A549 (cell line): ENCODE data around the gene MEF2B. TPM values are rescaled to one million over a fixed set of nuclear protein-coding genes. Genes with fewer than 3 reads are reported as not detected.

Experiments
- ATAC-seq, 2 experiments: fragments of 200-7000 bp in 1 of 2; fragments of >200 bp in 1 of 2; cut with Nextera tagmentation in 1 of 2; cut with Tn5 transposase in 1 of 2; 3 replicates each; pipeline versions ENCODE4 v1.8.0 to v1.9.1; 2018 to 2020; ENCODE audit warnings: mild to moderate bottlenecking in 1 of 2, moderate library complexity in 1 of 2
- CTCF ChIA-PET: fragments of 300-600 bp; sonication (Branson Sonifier 250); formaldehyde crosslinking; extraction: SDS; loops from one replicate; lab custom pipeline; 2021; ENCODE audit warnings: antibody characterized with exemption, inconsistent platforms; lab: Yijun Ruan, JAX
- POLR2A ChIA-PET: fragments of 350-600 bp; formaldehyde crosslinking; extraction: SDS; loops from one replicate; lab custom pipeline; 2021; ENCODE audit warnings: antibody characterized with exemption, inconsistent platforms; lab: Yijun Ruan, JAX
- DNase-seq, 2 experiments: peaks; one replicate each; pipeline versions ENCODE4 v3.0.0 to v3.0.0-alpha.2; 2011 to 2016; ENCODE audit warnings: low read depth in 1 of 2, low spot score in 1 of 2
- FAIRE-seq: peaks from 2 replicates; lab custom pipeline; 2011; peaks lifted over from hg19 to GRCh38; lab: Jason Lieb, UNC
- H3K27ac ChIP-seq, 2 experiments: fragments of >200 bp; sonication (Bioruptor Twin); formaldehyde crosslinking; 3 replicates each; pipeline ENCODE4 v1.5.1; 2016 to 2017
- H3K4me1 ChIP-seq: fragments of >200 bp; sonication (Bioruptor Twin); formaldehyde crosslinking; 3 replicates; pipeline ENCODE4 v1.6.1; 2016
- H3K4me2 ChIP-seq: fragments of >200 bp; sonication (Bioruptor Twin); formaldehyde crosslinking; 3 replicates; pipeline ENCODE4 v1.6.1; 2016
- H3K4me3 ChIP-seq: fragments of >200 bp; sonication (Bioruptor Twin); formaldehyde crosslinking; 3 replicates; pipeline ENCODE4 v1.5.1; 2016
- H3K9me3 ChIP-seq: fragments of >200 bp; sonication (Bioruptor Twin); formaldehyde crosslinking; 3 replicates; pipeline ENCODE4 v1.6.1; 2016
- ATOH8 ChIP-seq: fragments of 250-450 bp; sonication (Bioruptor Pico); IDR thresholded peaks from 2 replicates; pipeline ENCODE4 v1.5.0; 2020; ENCODE audit warnings: low read depth, mild to moderate bottlenecking, moderate library complexity
- BCL3 ChIP-seq: fragments of >200 bp; sonication (Bioruptor Twin); formaldehyde crosslinking; IDR thresholded peaks from 3 replicates; pipeline ENCODE4 v1.6.1; 2016
- CTCF ChIP-seq: fragments of >200 bp; sonication (Bioruptor Twin); formaldehyde crosslinking; IDR thresholded peaks from 3 replicates; pipeline ENCODE4 v1.5.1; 2016
- E2F6 ChIP-seq: IDR thresholded peaks from 2 replicates; pipeline ENCODE4 v1.6.1; 2012; ENCODE audit warnings: low read depth, borderline replicate concordance
- EHMT2 ChIP-seq: fragments of 200-600 bp; sonication (generic); IDR thresholded peaks from 2 replicates; pipeline ENCODE4 v1.6.1; 2016; ENCODE audit warnings: antibody characterized with exemption, low read depth, mild to moderate bottlenecking, moderate library complexity
- EP300 ChIP-seq, 2 experiments: fragments of >200 bp; sonication (Bioruptor Twin); formaldehyde crosslinking; IDR thresholded peaks; 2 replicates in 1 of 2; 3 replicates in 1 of 2; pipeline ENCODE4 v1.6.1; 2016 to 2017
- ESRRA ChIP-seq: fragments of 150-350 bp; IDR thresholded peaks from 2 replicates; pipeline ENCODE4 v1.6.1; 2014; ENCODE audit warnings: mild to moderate bottlenecking, low read length, borderline replicate concordance
- HDAC2 ChIP-seq: fragments of 200-600 bp; sonication (generic); IDR thresholded peaks from 2 replicates; pipeline ENCODE4 v1.6.1; 2016
- HES2 ChIP-seq: fragments of >200 bp; sonication (Bioruptor Twin); formaldehyde crosslinking; IDR thresholded peaks from 2 replicates; pipeline ENCODE4 v1.6.1; 2016
- HEYL ChIP-seq: fragments of 250-450 bp; sonication (Bioruptor Pico); IDR thresholded peaks from 2 replicates; pipeline ENCODE4 v1.8.0; 2021; ENCODE audit warnings: mild to moderate bottlenecking, moderate library complexity
- HMGXB4 ChIP-seq: fragments of 250-450 bp; sonication (Bioruptor Pico); IDR thresholded peaks from 2 replicates; pipeline ENCODE4 v1.5.0; 2021; ENCODE audit warnings: mild to moderate bottlenecking, moderate library complexity, borderline replicate concordance
- HOXA7 ChIP-seq: fragments of 250-450 bp; sonication (Bioruptor Pico); IDR thresholded peaks from 2 replicates; pipeline ENCODE4 v1.5.0; 2020; ENCODE audit warnings: mild to moderate bottlenecking, moderate library complexity
- KDM1A ChIP-seq: fragments of 200-600 bp; sonication (generic); IDR thresholded peaks from 2 replicates; pipeline ENCODE4 v1.6.1; 2016; ENCODE audit warnings: low read depth, mild to moderate bottlenecking
- MYC ChIP-seq: IDR thresholded peaks from 2 replicates; pipeline ENCODE4 v1.6.1; 2012; ENCODE audit warnings: mild to moderate bottlenecking, inconsistent platforms, low read length, improper control_type of control experiment, borderline replicate concordance
- NR3C1 ChIP-seq: fragments of >200 bp; sonication (Bioruptor Twin); formaldehyde crosslinking; IDR thresholded peaks from 3 replicates; pipeline ENCODE4 v1.6.1; 2017
- PHF8 ChIP-seq: fragments of 200-600 bp; sonication (generic); IDR thresholded peaks from 2 replicates; pipeline ENCODE4 v1.6.1; 2016; ENCODE audit warnings: low read depth, mild to moderate bottlenecking, antibody characterized with exemption, moderate library complexity, borderline replicate concordance
- POLR2AphosphoS2 ChIP-seq: conservative IDR thresholded peaks from 2 replicates; pipeline ENCODE4 v1.6.1; 2012; ENCODE audit warnings: low read length, improper control_type of control experiment, inconsistent platforms
- RAD21 ChIP-seq, 2 experiments: fragments of >200 bp in 1 of 2; sonication (Bioruptor Twin) in 1 of 2; formaldehyde crosslinking in 1 of 2; IDR thresholded peaks in 1 of 2; conservative IDR thresholded peaks in 1 of 2; 2 replicates in 1 of 2; 3 replicates in 1 of 2; pipeline ENCODE4 v1.6.1; 2012 to 2018; ENCODE audit warnings: inconsistent platforms in 1 of 2
- ZNF302 ChIP-seq: fragments of 250-450 bp; sonication (Bioruptor Pico); IDR thresholded peaks from 2 replicates; pipeline ENCODE4 v1.9.0; 2021; ENCODE audit warnings: inconsistent platforms, mild to moderate bottlenecking, moderate library complexity
- WGBS: methylation state at CpG from one replicate; pipeline ENCODE4 v1.1.6; 2017; ENCODE audit errors: missing lambda C conversion rate; 5-methylcytosine and 5-hydroxymethylcytosine counted together
- polyA plus RNA-seq, 4 experiments: library from polyadenylated mRNA; depleted of rRNA in 3 of 4; stranded (reverse); fragments of >200 nt; fragmentation: RNase III in 1 of 4; extraction: RNeasy Plus Mini Kit Qiagen cat#74134 plus additional on column Dnase treatment in 1 of 4; gene quantifications; 2 replicates in 3 of 4; 3 replicates in 1 of 4; pipeline ENCODE4 v1.2.3, GENCODE V29; 2011 to 2017

The MEF2B gene
- polyA plus RNA-seq, 2 of the 4 experiments (the other 2 are of a cell fraction) = 0.10 to 0.13 TPM

GRCh38 chr19:19203012-19203856 is 33.2 kb upstream of the MEF2B start, which contains the start of gene NR2C2AP (continued):
- TF ChIP-seq CTCF (no peak), KDM1A (no peak), RAD21 (conservative IDR thresholded peaks at IDR 0.05 in 1 of 2, IDR thresholded peaks at IDR 0.05 in 1 of 2) (no peak), PHF8 (0 out of 2 replicates have a peak, but pooled peaks have one; percentile 5), BCL3 (0 out of 3 replicates have a peak, but pooled peaks have one; percentile 36), MYC (no peak; the same call in 1 of the 2 replicates), HMGXB4 (no peak), NR3C1 (no peak), POLR2AphosphoS2 (no peak), ESRRA (no peak), EP300 (IDR thresholded peaks at IDR 0.05) (no peak), E2F6 (peak; percentile 87), HEYL (CRISPR knock-in tag) (no peak), HES2 (no peak), HDAC2 (no peak), EHMT2 (no peak), HOXA7 (no peak)
- TF ChIP-seq, all 56 proteins: peak for 6

GRCh38 chr19:19202707-19203011 is 32.6 kb upstream of the MEF2B start:
- H3K27ac ChIP-seq = peak overlapping the region; percentile 88
- FAIRE-seq = no peak
- WGBS = 9% methylated on average over 4 of the region's 11 CpGs
- CTCF ChIA-PET = interaction anchor here (0.6 to 2.5 kb wide), 5 partner anchors 9 to 72 kb away, joined by 3 to 9 read pairs (median 3); partner anchors contain the start of gene NCAN
- 0 out of 3 replicates have a peak, but pooled peaks cover 7% of the 10 kb centered on the region for H3K4me1 ChIP-seq
- peak overlapping the region; percentile 97 for H3K4me2 ChIP-seq
- POLR2A ChIA-PET = interaction anchor here (1.2 kb wide), 1 partner anchor 22 kb away, joined by 4 read pairs; no protein-coding TSS in a partner anchor
- H3K4me3 ChIP-seq = peak overlapping the region; percentile 84
- no peaks in the 10 kb centered on the region for H3K9me3 ChIP-seq
- DNase-seq = no peak
- TF ChIP-seq ZNF302 (CRISPR knock-in tag) (no peak), ATOH8 (CRISPR knock-in tag) (no peak), BCL3 (no peak)
- ATAC-seq = peak in 1 of 2 experiments; percentile 5; a peak in 1 of 6 replicates
